NCI-H2107 treated with DMSO at 0.1 percent for 48 hours (cell line): ENCODE measurements around the gene ENTR1.
A peak's percentile ranks its signal among the peaks of the same experiment; 100 is the strongest.

Experiments used
- DNase-seq: peaks from one replicate; lab custom pipeline; 2025; ENCODE audit not compliant: unreplicated experiment; lab: John Stamatoyannopoulos, UW

Gene ENTR1

GRCh38 chr9:136363949-136364748, 46.3 kb downstream of the ENTR1 start:
- no peak for DNase-seq

GRCh38 chr9:136363106-136363948, 47.1 kb downstream of the ENTR1 start, which contains the start of gene DNLZ:
DNLZ (minus strand) TSS chr9:136363744; CDS start chr9:136363714, 30 bp downstream.
- peak; percentile 57 for DNase-seq

GRCh38 chr9:136362450-136362784, 48.0 kb downstream of the ENTR1 start:
- DNase-seq: no peak

GRCh38 chr9:136361754-136362449, 48.5 kb downstream of the ENTR1 start:
- DNase-seq: no peak

GRCh38 chr9:136361047-136361753, 49.2 kb downstream of the ENTR1 start:
- DNase-seq: no peak

- no peak for DNase-seq
Observed at GRCh38 chr9:136359774-136360718, 50.4 kb downstream of the ENTR1 start.

GRCh38 chr9:136358888-136359287, 51.5 kb downstream of the ENTR1 start:
- no peak for DNase-seq

- no peak for DNase-seq
Observed at GRCh38 chr9:136358016-136358415, 52.4 kb downstream of the ENTR1 start.

DNA sequence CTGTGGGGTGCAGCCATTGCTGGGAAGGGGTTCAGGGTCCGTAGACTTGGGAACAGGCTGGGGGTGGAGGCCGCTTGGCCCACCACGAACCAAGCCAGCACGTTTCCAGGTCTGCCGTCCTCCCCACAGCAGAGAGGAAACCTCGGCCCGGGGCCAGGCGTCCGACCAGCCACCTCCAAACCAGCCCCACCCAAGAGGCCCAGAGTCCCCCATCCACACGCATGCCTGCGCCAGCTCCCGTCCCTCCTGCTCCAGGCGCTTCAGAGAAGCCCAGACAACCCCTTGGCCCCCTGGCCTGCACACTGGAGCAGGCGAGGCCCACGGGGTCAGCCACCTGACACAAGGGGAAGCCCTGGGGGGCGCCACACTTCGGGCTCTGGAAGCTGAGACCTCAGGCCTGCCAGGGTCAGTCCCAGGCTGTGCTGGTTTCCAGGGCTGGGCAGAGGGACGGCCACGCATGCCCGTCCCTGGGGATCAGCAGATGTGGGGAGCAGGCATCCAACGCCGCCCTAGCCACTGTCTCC, 53.1 kb downstream of the ENTR1 start:
- no peak for DNase-seq

- DNase-seq: no peak
Observed at GRCh38 chr9:136355616-136356557, 54.5 kb downstream of the ENTR1 start.

GRCh38 chr9:136354592-136355085, 55.8 kb downstream of the ENTR1 start:
- no peak for DNase-seq

DNA sequence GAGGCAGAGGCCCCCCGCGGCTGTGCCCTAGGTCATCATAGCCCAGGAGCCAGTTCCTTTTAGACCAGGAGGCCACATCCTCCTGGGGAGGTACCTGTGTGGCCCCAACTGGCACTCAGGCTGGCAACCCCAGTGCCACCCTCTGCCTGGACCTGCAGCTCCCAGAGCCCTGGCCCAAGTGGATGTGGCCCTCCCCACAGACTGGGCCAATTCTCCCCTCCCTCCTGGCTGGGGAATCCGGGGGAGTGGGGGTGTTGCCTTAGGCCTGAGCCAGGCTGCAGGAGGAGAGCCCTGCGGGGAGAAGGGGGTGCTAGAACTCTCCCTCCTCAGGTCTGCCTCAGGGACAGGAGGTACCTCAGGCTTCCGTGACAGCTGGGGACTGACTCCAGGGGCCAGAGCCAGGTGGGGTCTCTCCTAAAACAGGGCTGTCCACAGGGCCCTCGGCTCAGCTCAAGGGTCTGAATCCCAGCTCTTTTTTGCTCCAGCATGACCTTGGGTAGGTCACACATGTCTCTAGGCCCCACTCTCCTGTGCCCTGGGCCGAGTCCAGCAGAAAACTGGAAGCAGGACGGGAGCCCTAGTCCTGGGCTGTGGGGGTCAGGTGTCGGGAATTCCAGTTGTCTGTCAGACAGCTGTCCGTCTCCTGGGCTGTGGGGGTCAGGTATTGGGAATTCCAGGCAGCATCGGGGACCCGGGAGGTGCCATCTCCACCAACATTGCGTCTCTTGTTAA, 56.5 kb downstream of the ENTR1 start:
- no peak for DNase-seq

GRCh38 chr9:136353088-136353487, 57.3 kb downstream of the ENTR1 start:
- DNase-seq: no peak

DNA sequence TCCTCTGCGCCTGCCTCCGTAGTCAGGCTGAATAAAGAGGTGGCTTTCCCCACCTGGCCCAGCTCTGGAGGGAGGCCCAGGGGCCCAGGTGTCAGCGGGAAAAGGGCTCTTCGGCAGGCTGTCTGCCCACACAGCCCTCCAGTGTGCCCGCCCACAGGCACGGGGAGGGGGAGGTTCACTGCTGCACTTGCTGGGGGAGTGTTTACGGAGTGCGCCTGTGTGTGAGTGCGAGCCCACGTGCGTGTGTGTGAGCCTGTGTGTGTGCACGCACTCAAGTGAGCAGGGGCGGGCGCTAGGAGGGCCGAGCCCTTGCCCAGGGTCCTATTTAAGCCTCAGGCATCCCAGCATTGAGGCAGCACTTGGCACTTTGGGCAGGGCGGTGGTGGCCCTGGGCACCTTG, 57.7 kb downstream of the ENTR1 start:
- peak; percentile 43 for DNase-seq
